ENCODE measurements around the gene FAM72B. TPM values are rescaled to one million over a fixed set of nuclear protein-coding genes. Genes with fewer than 3 reads are reported as not detected.
A peak's percentile ranks its signal among the peaks of the same experiment; 100 is the strongest.
"Not testable (repeated sequence)": the region's sequence is repeated elsewhere in the genome, so short reads cannot be mapped to it uniquely, and the experiment has no call there.

The FAM72B gene
- total RNA-seq, 3 donors from 2014 or later (not counting 1 experiment from before 2014, with no cell fraction given): 0.40 to 1.9 (median 1.0) TPM

- H3K9me3 Mint-ChIP-seq; DNase-seq; H3K27ac ChIP-seq (ENCODE audit: low read length); H3K4me3 ChIP-seq (ENCODE audit: low read length); ATAC-seq; H3K27me3 ChIP-seq (ENCODE audit: control insufficient read depth, insufficient read depth, low read length); H3K27me3 Mint-ChIP-seq (ENCODE audit: low read depth in 2 of 2); H3K4me1 Mint-ChIP-seq; H3K36me3 Mint-ChIP-seq; H3K36me3 ChIP-seq (ENCODE audit: control insufficient read depth, insufficient read depth, low read length); H3K9me3 ChIP-seq (ENCODE audit: control insufficient read depth, insufficient read depth, low read length); H3K4me3 Mint-ChIP-seq; H3K27ac Mint-ChIP-seq; H3K4me1 ChIP-seq (ENCODE audit: control insufficient read depth, insufficient read depth, low read length); intact Hi-C loops (cut with micrococcal nuclease): not testable (repeated sequence)
- WGBS (ENCODE audit: insufficient coverage): 100% methylated on average over 1 of the region's 5 CpGs
Measured at GRCh38 chr1:121187914-121188313, 3.8 kb upstream of the FAM72B start.

DNA sequence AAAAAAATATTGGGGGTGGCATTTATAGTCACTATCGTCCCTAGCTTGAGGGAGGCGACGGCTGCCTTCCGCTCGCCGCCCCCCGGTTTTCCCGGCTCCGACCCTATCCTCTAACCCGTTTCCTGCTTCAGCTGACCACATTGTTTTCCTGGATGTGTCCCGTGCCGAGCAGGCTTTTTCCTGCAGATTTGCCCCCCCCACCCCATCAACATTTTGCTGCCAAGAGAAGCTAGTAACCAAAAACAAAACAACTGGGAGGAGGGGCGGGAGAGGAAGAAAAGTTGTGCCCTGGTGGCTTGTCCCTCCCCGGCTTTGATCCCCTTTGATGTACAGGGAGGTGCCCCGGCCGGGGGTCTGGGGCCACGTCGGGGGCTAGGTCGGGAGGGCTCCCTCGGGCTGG, 2.1 kb upstream of the FAM72B start:
- H3K36me3 ChIP-seq (ENCODE audit: control insufficient read depth, insufficient read depth, low read length); H3K36me3 Mint-ChIP-seq; H3K27ac Mint-ChIP-seq; ATAC-seq; intact Hi-C loops (cut with micrococcal nuclease); H3K4me1 ChIP-seq (ENCODE audit: control insufficient read depth, insufficient read depth, low read length); H3K27me3 ChIP-seq (ENCODE audit: control insufficient read depth, insufficient read depth, low read length); H3K9me3 Mint-ChIP-seq; H3K9me3 ChIP-seq (ENCODE audit: control insufficient read depth, insufficient read depth, low read length); H3K27me3 Mint-ChIP-seq (ENCODE audit: low read depth in 2 of 2); DNase-seq; H3K4me3 ChIP-seq (ENCODE audit: low read length); H3K27ac ChIP-seq (ENCODE audit: low read length); H3K4me1 Mint-ChIP-seq: not testable (repeated sequence)
- H3K4me3 Mint-ChIP-seq: peak overlapping the region; percentile 90
- WGBS (ENCODE audit: insufficient coverage): no CpG with 5 or more reads among the region's 20 CpGs

DNA sequence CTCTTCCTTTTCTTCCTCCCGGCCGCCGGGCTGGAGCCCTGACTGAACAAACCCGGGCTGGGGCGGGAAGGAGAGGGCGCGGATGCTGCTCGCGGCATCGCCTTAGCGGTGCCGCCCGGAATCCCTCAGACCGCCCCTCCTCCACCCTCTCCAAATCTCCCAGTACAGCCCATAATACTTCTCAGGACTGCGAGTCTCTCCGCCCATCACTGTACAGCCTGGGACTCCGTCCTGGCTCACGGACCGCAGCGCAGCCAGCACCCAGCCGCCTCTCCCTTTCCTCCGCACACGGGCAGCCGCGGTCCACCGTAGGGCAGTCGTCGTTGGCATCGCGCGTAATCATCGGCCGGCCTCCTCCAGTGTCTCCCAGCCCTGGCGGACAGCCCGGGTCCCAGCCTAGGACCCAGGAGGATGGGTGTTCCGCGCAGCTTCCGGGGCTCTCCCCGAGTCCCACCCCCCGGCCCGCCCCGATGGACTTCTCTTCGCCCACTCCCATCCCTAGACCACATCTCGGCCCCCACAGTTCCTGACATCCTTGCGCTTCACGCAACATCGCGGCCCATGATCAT, 1.1 kb upstream of the FAM72B start:
- H3K27me3 Mint-ChIP-seq (ENCODE audit: low read depth in 2 of 2); H3K27me3 ChIP-seq (ENCODE audit: control insufficient read depth, insufficient read depth, low read length); H3K4me1 Mint-ChIP-seq; ATAC-seq; DNase-seq; H3K9me3 Mint-ChIP-seq; H3K9me3 ChIP-seq (ENCODE audit: control insufficient read depth, insufficient read depth, low read length); intact Hi-C loops (cut with micrococcal nuclease); H3K36me3 Mint-ChIP-seq; H3K36me3 ChIP-seq (ENCODE audit: control insufficient read depth, insufficient read depth, low read length); H3K4me1 ChIP-seq (ENCODE audit: control insufficient read depth, insufficient read depth, low read length): not testable (repeated sequence)
- H3K4me3 ChIP-seq (ENCODE audit: low read length): peak overlapping the region; percentile 54
- H3K4me3 Mint-ChIP-seq: peak overlapping the region; percentile 95
- H3K27ac ChIP-seq (ENCODE audit: low read length): peak overlapping the region; percentile 65
- WGBS (ENCODE audit: insufficient coverage): no CpG with 5 or more reads among the region's 48 CpGs
- peak overlapping the region; percentile 75 to 83 for H3K27ac Mint-ChIP-seq

GRCh38 chr1:121183867-121184266, 273 bp downstream of the FAM72B start:
- H3K27me3 ChIP-seq (ENCODE audit: control insufficient read depth, insufficient read depth, low read length); H3K27ac ChIP-seq (ENCODE audit: low read length); H3K4me1 Mint-ChIP-seq; H3K4me1 ChIP-seq (ENCODE audit: control insufficient read depth, insufficient read depth, low read length); H3K27ac Mint-ChIP-seq; intact Hi-C loops (cut with micrococcal nuclease); H3K9me3 ChIP-seq (ENCODE audit: control insufficient read depth, insufficient read depth, low read length); H3K36me3 Mint-ChIP-seq; H3K27me3 Mint-ChIP-seq (ENCODE audit: low read depth in 2 of 2); ATAC-seq; H3K36me3 ChIP-seq (ENCODE audit: control insufficient read depth, insufficient read depth, low read length); H3K9me3 Mint-ChIP-seq: not testable (repeated sequence)
- peak in 1 of 2 donors; percentile 0 for DNase-seq
- no CpG with 5 or more reads among the region's 31 CpGs for WGBS (ENCODE audit: insufficient coverage)
- peak overlapping the region; percentile 27 for H3K4me3 ChIP-seq (ENCODE audit: low read length)
- H3K4me3 Mint-ChIP-seq: peak overlapping the region; percentile 37

GRCh38 chr1:121178197-121178596, 5.9 kb downstream of the FAM72B start:
- ATAC-seq; H3K27me3 Mint-ChIP-seq (ENCODE audit: low read depth in 2 of 2); H3K36me3 Mint-ChIP-seq; intact Hi-C loops (cut with micrococcal nuclease); H3K4me3 ChIP-seq (ENCODE audit: low read length); H3K4me1 Mint-ChIP-seq; H3K4me3 Mint-ChIP-seq; DNase-seq; H3K27ac Mint-ChIP-seq; H3K27ac ChIP-seq (ENCODE audit: low read length); H3K36me3 ChIP-seq (ENCODE audit: control insufficient read depth, insufficient read depth, low read length); H3K9me3 Mint-ChIP-seq; H3K4me1 ChIP-seq (ENCODE audit: control insufficient read depth, insufficient read depth, low read length); H3K27me3 ChIP-seq (ENCODE audit: control insufficient read depth, insufficient read depth, low read length); H3K9me3 ChIP-seq (ENCODE audit: control insufficient read depth, insufficient read depth, low read length): not testable (repeated sequence)

- H3K36me3 ChIP-seq (ENCODE audit: control insufficient read depth, insufficient read depth, low read length); ATAC-seq; H3K36me3 Mint-ChIP-seq; H3K9me3 ChIP-seq (ENCODE audit: control insufficient read depth, insufficient read depth, low read length); H3K4me1 Mint-ChIP-seq; H3K9me3 Mint-ChIP-seq; DNase-seq; H3K4me3 Mint-ChIP-seq; H3K4me1 ChIP-seq (ENCODE audit: control insufficient read depth, insufficient read depth, low read length); H3K27ac ChIP-seq (ENCODE audit: low read length); H3K4me3 ChIP-seq (ENCODE audit: low read length); H3K27ac Mint-ChIP-seq; intact Hi-C loops (cut with micrococcal nuclease); H3K27me3 ChIP-seq (ENCODE audit: control insufficient read depth, insufficient read depth, low read length); H3K27me3 Mint-ChIP-seq (ENCODE audit: low read depth in 2 of 2): not testable (repeated sequence)
- WGBS (ENCODE audit: insufficient coverage): 100% methylated on average over 2 of the region's 2 CpGs
Measured at GRCh38 chr1:121176649-121177048, 7.5 kb downstream of the FAM72B start.

DNA sequence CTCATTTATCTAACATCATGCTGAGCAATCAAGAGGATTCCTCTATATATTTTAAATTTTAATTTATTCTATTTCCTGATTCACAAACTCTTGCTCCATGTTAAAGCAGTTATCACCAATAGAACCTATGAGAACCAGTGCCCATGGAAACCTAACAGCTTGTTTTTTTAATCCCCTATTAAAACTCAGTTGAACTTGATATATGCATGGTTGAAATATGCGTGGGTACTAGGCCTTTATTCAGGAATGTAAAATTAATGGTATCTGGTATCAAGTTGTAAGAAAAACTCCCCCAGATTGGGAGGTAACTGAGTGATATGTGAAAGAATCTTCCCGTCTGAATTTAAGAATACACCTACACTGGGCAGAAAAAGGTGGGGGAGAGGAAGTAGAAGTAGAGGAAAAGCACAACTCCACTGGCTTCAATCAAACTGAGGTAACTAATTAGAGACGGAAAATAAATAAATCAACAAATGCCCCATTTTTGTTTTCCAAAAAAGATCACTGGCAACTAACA, 15.9 kb downstream of the FAM72B start:
- H3K4me1 ChIP-seq (ENCODE audit: control insufficient read depth, insufficient read depth, low read length); H3K27ac Mint-ChIP-seq; H3K4me3 Mint-ChIP-seq; H3K9me3 ChIP-seq (ENCODE audit: control insufficient read depth, insufficient read depth, low read length); H3K4me1 Mint-ChIP-seq; H3K9me3 Mint-ChIP-seq; ATAC-seq; H3K27me3 ChIP-seq (ENCODE audit: control insufficient read depth, insufficient read depth, low read length); DNase-seq; H3K27ac ChIP-seq (ENCODE audit: low read length); H3K36me3 Mint-ChIP-seq; H3K27me3 Mint-ChIP-seq (ENCODE audit: low read depth in 2 of 2); intact Hi-C loops (cut with micrococcal nuclease); H3K36me3 ChIP-seq (ENCODE audit: control insufficient read depth, insufficient read depth, low read length); H3K4me3 ChIP-seq (ENCODE audit: low read length): not testable (repeated sequence)
- no CpG with 5 or more reads among the region's 3 CpGs for WGBS (ENCODE audit: insufficient coverage)

DNA sequence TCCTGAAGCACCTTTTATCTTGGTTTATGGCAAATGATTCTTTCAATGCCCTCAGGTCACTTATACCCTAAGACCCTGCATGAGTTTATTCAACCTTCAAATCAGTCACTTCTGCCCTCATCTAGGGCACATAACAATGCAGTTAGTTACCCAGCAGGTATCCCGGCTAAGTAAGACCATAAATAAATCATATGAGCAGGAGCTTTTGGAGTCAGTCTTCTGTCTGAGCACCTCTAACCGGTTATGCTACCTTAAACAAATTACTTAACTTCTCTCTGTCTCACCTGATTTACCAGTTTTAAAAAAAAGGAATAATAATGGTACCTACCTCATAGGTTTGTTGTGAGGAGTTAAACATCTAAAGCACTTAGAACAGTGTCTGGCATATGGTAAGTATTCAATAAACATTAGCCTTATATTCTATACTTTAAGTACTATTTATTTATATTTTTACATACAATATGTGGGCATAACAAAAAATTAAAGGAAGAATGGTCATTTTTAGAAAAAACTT, 16.9 kb downstream of the FAM72B start:
- ATAC-seq; H3K4me1 Mint-ChIP-seq; H3K9me3 Mint-ChIP-seq; H3K27ac Mint-ChIP-seq; H3K27me3 ChIP-seq (ENCODE audit: control insufficient read depth, insufficient read depth, low read length); H3K27me3 Mint-ChIP-seq (ENCODE audit: low read depth in 2 of 2); DNase-seq; H3K36me3 Mint-ChIP-seq; intact Hi-C loops (cut with micrococcal nuclease); H3K9me3 ChIP-seq (ENCODE audit: control insufficient read depth, insufficient read depth, low read length); H3K27ac ChIP-seq (ENCODE audit: low read length); H3K4me1 ChIP-seq (ENCODE audit: control insufficient read depth, insufficient read depth, low read length); H3K36me3 ChIP-seq (ENCODE audit: control insufficient read depth, insufficient read depth, low read length); H3K4me3 ChIP-seq (ENCODE audit: low read length); H3K4me3 Mint-ChIP-seq: not testable (repeated sequence)
- WGBS (ENCODE audit: insufficient coverage): no CpG with 5 or more reads among the region's 2 CpGs
